ENCODE data around the gene DOCK2.
A peak's percentile ranks its signal among the peaks of the same experiment; 100 is the strongest.

DOCK2 gene

DNA sequence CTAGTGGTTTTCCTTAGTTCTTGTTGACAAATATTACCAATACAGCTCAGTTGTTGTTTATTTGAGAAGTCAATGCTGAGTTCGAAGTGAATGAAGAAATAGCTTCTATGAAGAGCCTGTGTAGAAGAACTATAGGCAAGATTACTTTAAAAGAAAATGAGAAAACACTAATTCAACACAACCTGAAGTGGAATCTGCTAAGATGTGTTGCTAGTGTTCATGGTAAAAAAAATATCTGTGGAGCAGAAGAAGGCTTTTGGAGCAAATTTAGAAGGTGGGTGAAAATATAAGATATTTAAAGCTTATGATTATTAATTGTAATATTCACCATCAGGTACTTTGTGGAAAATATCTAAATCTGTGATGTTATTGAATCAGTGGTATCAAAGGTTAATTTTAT, 2.5 kb upstream of the DOCK2 start:
- peaks cover 5% of the 10 kb centered on the region for H3K4me1 ChIP-seq (ENCODE audit: insufficient read depth, poor library complexity, severe bottlenecking)
- no peaks in the 10 kb centered on the region for H3K27me3 ChIP-seq (ENCODE audit: insufficient read depth, poor library complexity, severe bottlenecking)
- DNase-seq (ENCODE audit: low spot score) (no peak), ATAC-seq (ENCODE audit: low read depth) (no peak)
- TF ChIP-seq, protein P1, sequence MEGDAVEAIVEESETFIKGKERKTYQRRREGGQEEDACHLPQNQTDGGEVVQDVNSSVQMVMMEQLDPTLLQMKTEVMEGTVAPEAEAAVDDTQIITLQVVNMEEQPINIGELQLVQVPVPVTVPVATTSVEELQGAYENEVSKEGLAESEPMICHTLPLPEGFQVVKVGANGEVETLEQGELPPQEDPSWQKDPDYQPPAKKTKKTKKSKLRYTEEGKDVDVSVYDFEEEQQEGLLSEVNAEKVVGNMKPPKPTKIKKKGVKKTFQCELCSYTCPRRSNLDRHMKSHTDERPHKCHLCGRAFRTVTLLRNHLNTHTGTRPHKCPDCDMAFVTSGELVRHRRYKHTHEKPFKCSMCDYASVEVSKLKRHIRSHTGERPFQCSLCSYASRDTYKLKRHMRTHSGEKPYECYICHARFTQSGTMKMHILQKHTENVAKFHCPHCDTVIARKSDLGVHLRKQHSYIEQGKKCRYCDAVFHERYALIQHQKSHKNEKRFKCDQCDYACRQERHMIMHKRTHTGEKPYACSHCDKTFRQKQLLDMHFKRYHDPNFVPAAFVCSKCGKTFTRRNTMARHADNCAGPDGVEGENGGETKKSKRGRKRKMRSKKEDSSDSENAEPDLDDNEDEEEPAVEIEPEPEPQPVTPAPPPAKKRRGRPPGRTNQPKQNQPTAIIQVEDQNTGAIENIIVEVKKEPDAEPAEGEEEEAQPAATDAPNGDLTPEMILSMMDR (IDR thresholded peaks at IDR 0.05; ENCODE audit: poor library complexity, severe bottlenecking): no peak
- no peak overlapping the region for H3K27ac ChIP-seq (ENCODE audit: poor library complexity, severe bottlenecking)
- H3K36me3 ChIP-seq (ENCODE audit: low read depth): no peaks in the 10 kb centered on the region
- H3K4me3 ChIP-seq (ENCODE audit: severe bottlenecking): no peak overlapping the region
- no peaks in the 10 kb centered on the region for H3K9me3 ChIP-seq (ENCODE audit: severe bottlenecking)

DNA sequence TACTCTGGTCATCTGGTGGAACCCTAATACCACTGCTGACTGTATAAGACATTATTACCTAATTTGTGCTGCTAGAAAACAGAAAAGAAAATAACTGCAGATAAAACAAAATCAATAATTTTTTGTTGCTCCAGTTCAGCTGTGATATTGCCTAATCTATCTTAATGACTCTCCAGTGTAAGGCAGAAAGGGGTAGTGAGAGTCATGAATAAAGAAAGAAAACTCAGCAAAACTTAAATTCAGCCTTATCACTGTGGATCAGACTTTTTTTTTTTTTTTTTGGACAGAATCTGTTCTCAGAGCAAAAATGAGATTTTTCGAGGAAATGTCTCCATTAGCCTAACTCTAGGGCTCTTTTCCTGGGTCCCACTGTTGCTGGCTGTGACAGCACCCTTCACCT, 1.1 kb upstream of the DOCK2 start:
- ATAC-seq (ENCODE audit: low read depth): no peak

DNA sequence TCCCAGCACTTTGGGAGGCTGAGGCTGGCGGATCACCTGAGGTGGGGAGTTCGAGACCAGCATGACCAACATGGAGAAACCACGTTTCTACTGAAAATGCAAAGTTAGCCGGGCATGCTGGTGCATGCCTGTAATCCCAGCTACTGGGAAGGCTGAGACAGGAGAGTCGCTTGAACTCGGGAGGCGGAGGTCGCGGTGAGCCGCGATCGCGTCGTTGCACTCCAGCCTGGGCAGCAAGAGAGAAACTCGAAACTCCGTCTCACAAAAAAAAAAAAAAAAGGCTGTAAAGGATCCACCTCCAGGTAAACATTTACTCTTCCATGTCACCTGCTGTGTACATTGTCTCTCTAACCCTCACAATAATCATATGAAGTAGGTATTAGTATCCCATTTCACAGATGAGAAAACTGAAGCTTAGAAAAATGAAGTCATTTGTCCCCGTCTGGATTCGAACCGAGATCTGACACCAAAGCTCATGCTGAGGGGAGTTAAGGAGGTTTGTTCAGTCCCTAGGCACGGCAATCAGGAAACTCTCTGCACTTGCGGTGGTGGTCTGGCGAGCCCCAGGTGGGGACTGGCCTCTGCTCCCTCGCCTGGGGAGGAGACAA, 494 bp upstream of the DOCK2 start:
- Histone ChIP-seq H3K27me3 (ENCODE audit: insufficient read depth, poor library complexity, severe bottlenecking) (no peaks in the 10 kb centered on the region), H3K4me3 (ENCODE audit: severe bottlenecking) (no peak overlapping the region), H3K27ac (ENCODE audit: poor library complexity, severe bottlenecking) (no peak overlapping the region), H3K4me1 (ENCODE audit: insufficient read depth, poor library complexity, severe bottlenecking) (no peaks in the 10 kb centered on the region), H3K36me3 (ENCODE audit: low read depth) (no peaks in the 10 kb centered on the region), H3K9me3 (ENCODE audit: severe bottlenecking) (no peaks in the 10 kb centered on the region)
- ATAC-seq (ENCODE audit: low read depth) (no peak), DNase-seq (ENCODE audit: low spot score) (no peak)
- TF ChIP-seq, protein P1 (IDR thresholded peaks at IDR 0.05; ENCODE audit: poor library complexity, severe bottlenecking): no peak

More for the DNA sequence above, 1.1 kb upstream of the DOCK2 start:
- Histone ChIP-seq H3K27ac (ENCODE audit: poor library complexity, severe bottlenecking) (no peak overlapping the region), H3K4me1 (ENCODE audit: insufficient read depth, poor library complexity, severe bottlenecking) (no peaks in the 10 kb centered on the region), H3K27me3 (ENCODE audit: insufficient read depth, poor library complexity, severe bottlenecking) (no peaks in the 10 kb centered on the region), H3K9me3 (ENCODE audit: severe bottlenecking) (no peaks in the 10 kb centered on the region), H3K4me3 (ENCODE audit: severe bottlenecking) (no peak overlapping the region), H3K36me3 (ENCODE audit: low read depth) (no peaks in the 10 kb centered on the region)
- DNase-seq (ENCODE audit: low spot score): no peak
- TF ChIP-seq, protein P1 (IDR thresholded peaks at IDR 0.05; ENCODE audit: poor library complexity, severe bottlenecking): no peak

DNA sequence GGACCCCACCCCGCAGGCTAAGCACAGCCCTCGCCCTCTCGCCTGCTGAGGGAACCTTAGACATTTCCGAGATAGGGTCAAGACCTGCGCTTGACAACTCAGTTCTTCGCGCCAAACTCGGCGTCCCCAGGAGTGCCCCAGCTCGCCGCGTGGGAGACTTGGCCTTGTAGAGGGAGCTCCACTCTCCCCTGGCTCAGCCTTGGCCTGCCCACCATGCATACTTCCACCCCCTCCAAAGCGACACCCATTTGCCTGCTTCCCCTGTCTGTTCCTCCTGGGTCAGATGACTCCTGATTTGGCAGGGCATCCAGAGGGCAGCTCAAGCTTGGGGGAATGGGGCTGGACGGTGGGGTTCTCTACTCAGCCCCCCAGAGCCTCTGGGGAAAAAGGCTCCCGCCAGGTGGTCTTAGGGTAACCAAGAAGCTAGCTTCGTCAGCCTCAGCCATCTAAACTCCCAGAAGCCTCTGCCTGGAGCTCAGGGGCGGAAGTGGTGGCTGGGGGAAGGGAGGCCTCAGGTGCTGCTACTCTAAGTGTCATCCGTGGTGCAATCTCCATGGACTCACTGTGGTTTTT, 560 bp downstream of the DOCK2 start:
- Histone ChIP-seq H3K36me3 (ENCODE audit: low read depth) (no peaks in the 10 kb centered on the region), H3K4me3 (ENCODE audit: severe bottlenecking) (no peak overlapping the region), H3K27me3 (ENCODE audit: insufficient read depth, poor library complexity, severe bottlenecking) (no peaks in the 10 kb centered on the region), H3K4me1 (ENCODE audit: insufficient read depth, poor library complexity, severe bottlenecking) (no peaks in the 10 kb centered on the region), H3K9me3 (ENCODE audit: severe bottlenecking) (no peaks in the 10 kb centered on the region), H3K27ac (ENCODE audit: poor library complexity, severe bottlenecking) (no peak overlapping the region)
- ATAC-seq (ENCODE audit: low read depth) (no peak), DNase-seq (ENCODE audit: low spot score) (no peak)
- TF ChIP-seq, protein P1 (IDR thresholded peaks at IDR 0.05; ENCODE audit: poor library complexity, severe bottlenecking): no peak

DNA sequence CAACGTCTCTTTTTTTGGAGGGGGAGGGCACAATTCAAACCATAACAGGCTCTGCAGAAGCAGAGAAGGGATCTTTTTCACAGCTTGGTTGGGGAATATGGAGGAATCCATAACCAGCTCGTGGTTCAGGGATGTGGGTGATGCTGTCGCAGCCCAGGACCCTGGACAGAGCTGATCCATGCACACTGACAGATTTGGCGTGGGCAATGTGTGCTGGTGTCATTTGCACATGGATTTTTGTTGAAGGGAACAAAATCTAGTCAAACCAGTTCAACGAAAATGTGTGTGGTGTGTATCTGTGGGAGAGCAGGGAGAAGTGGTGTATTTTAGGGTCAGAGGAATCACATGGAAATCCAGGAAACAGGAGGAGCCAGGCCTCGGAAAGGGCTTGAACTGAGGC, 4.2 kb downstream of the DOCK2 start:
- no peaks in the 10 kb centered on the region for H3K36me3 ChIP-seq (ENCODE audit: low read depth)
- DNase-seq (ENCODE audit: low spot score) (no peak), ATAC-seq (ENCODE audit: low read depth) (peak; percentile 75)
- no peak overlapping the region for H3K27ac ChIP-seq (ENCODE audit: poor library complexity, severe bottlenecking)
- TF ChIP-seq, protein P1 (IDR thresholded peaks at IDR 0.05; ENCODE audit: poor library complexity, severe bottlenecking): no peak
- no peaks in the 10 kb centered on the region for H3K9me3 ChIP-seq (ENCODE audit: severe bottlenecking)
- H3K4me1 ChIP-seq (ENCODE audit: insufficient read depth, poor library complexity, severe bottlenecking): no peaks in the 10 kb centered on the region
- H3K27me3 ChIP-seq (ENCODE audit: insufficient read depth, poor library complexity, severe bottlenecking): no peaks in the 10 kb centered on the region
- no peak overlapping the region for H3K4me3 ChIP-seq (ENCODE audit: severe bottlenecking)
